SK-N-SH (cell line): Measurements from ENCODE around the gene DYNLT3. TPM values are rescaled to one million over a fixed set of nuclear protein-coding genes. Genes with fewer than 3 reads are reported as not detected.

ENCODE experiments used
- CTCF ChIA-PET: fragments of 300-600, 350-600 bp; formaldehyde crosslinking; extraction: SDS; loops from one replicate; lab custom pipeline; 2021; lab: Yijun Ruan, JAX
- POLR2A ChIA-PET: fragments of 350-600 bp; sonication (Branson Sonifier 250); formaldehyde crosslinking; extraction: SDS; loops from one replicate; lab custom pipeline; 2020; ENCODE audit warnings: antibody characterized with exemption, inconsistent platforms; lab: Yijun Ruan, JAX
- DNase-seq: peaks from one replicate; pipeline ENCODE4 v3.0.0; 2012
- H2AFZ ChIP-seq: fragments of 200-600 bp; sonication (generic); 2 replicates; pipeline ENCODE4 v1.8.1; 2016; ENCODE audit warnings: antibody characterized with exemption, mild to moderate bottlenecking, low read depth
- H3F3A ChIP-seq: fragments of 200-600 bp; sonication (generic); replicated peaks from 2 replicates; pipeline ENCODE3; 2016; ENCODE audit warnings: antibody characterized with exemption, mild to moderate bottlenecking; ENCODE audit not compliant: insufficient read depth
- H3K27ac ChIP-seq, 2 experiments: fragments of 200-500 bp in 1 of 2; fragments of 200-600 bp in 1 of 2; sonication (Bioruptor generic) in 1 of 2; sonication (generic), shearing (Covaris generic) in 1 of 2; 2 replicates each; pipeline versions ENCODE4 v1.5.1 to v1.6.1; 2014 to 2016; ENCODE audit warnings: low read depth in 2 of 2, inconsistent platforms in 1 of 2, low read length in 1 of 2, mild to moderate bottlenecking in 1 of 2, mixed read lengths in 1 of 2
- H3K27me3 ChIP-seq: fragments of 200-600 bp; sonication (generic), shearing (Covaris generic); 2 replicates; pipeline ENCODE4 v1.6.1; 2016; ENCODE audit warnings: mixed run types; ENCODE audit not compliant: insufficient read depth
- H3K36me3 ChIP-seq, 2 experiments: fragments of 200-500 bp in 1 of 2; fragments of 200-600 bp in 1 of 2; sonication (Bioruptor generic) in 1 of 2; sonication (generic) in 1 of 2; replicated peaks in 1 of 2; 2 replicates each; pipeline versions ENCODE3 to v1.5.1; 2014 to 2016; ENCODE audit warnings: low read length in 1 of 2, mild to moderate bottlenecking in 1 of 2; ENCODE audit not compliant: insufficient read depth in 2 of 2, control insufficient read depth in 1 of 2
- H3K4me1 ChIP-seq, 2 experiments: fragments of 200-500 bp in 1 of 2; fragments of 200-600 bp in 1 of 2; sonication (Bioruptor generic) in 1 of 2; sonication (generic), shearing (Covaris generic) in 1 of 2; 2 replicates each; pipeline versions ENCODE4 v1.5.1 to v1.6.1; 2014 to 2016; ENCODE audit warnings: low read depth in 1 of 2, low read length in 1 of 2, mixed run types in 1 of 2; ENCODE audit not compliant: insufficient read depth in 2 of 2, control insufficient read depth in 1 of 2
- H3K4me2 ChIP-seq: fragments of 200-600 bp; sonication (generic), shearing (Covaris generic); 2 replicates; pipeline ENCODE4 v1.6.1; 2017; ENCODE audit warnings: mixed run types
- H3K4me3 ChIP-seq, 2 experiments: fragments of 200-500 bp in 1 of 2; fragments of 200-600 bp in 1 of 2; sonication (Bioruptor generic) in 1 of 2; sonication (generic), shearing (Covaris generic) in 1 of 2; 2 replicates each; pipeline versions ENCODE4 v1.5.1 to v1.8.1; 2014 to 2016; ENCODE audit warnings: low read depth in 2 of 2, inconsistent platforms in 1 of 2, low read length in 1 of 2, mild to moderate bottlenecking in 1 of 2, mixed read lengths in 1 of 2, moderate library complexity in 1 of 2
- H3K79me2 ChIP-seq: fragments of 200-600 bp; sonication (generic); 2 replicates; pipeline ENCODE4 v1.8.1; 2017; ENCODE audit warnings: mild to moderate bottlenecking; ENCODE audit not compliant: insufficient read depth
- H3K9ac ChIP-seq: fragments of 200-600 bp; sonication (generic); 2 replicates; pipeline ENCODE4 v1.6.1; 2017; ENCODE audit warnings: mixed run types
- H3K9me2 ChIP-seq: fragments of 200-600 bp; sonication (generic); 2 replicates; pipeline ENCODE4 v1.6.1; 2017; ENCODE audit warnings: mixed run types
- H3K9me3 ChIP-seq: fragments of 200-600 bp; sonication (generic); 2 replicates; pipeline ENCODE4 v1.6.1; 2017; ENCODE audit warnings: mixed run types, mild to moderate bottlenecking, moderate library complexity
- H4K20me1 ChIP-seq: fragments of 200-600 bp; sonication (generic); 2 replicates; pipeline ENCODE4 v1.6.1; 2017; ENCODE audit warnings: mild to moderate bottlenecking, mixed run types; ENCODE audit not compliant: insufficient read depth
- CHD2 ChIP-seq: fragments of 150-350 bp; IDR thresholded peaks from 2 replicates; pipeline ENCODE4 v1.6.1; 2018; ENCODE audit warnings: low read length; ENCODE audit not compliant: partially characterized antibody
- CTCF ChIP-seq: fragments of 200-600 bp; sonication (generic); IDR thresholded peaks from 2 replicates; pipeline ENCODE4 v1.6.1; 2017; ENCODE audit warnings: antibody characterized with exemption, mild to moderate bottlenecking, moderate library complexity
- EP300 ChIP-seq, 2 experiments: IDR thresholded peaks; 2 replicates each; pipeline versions ENCODE4 v1.4.0 to v1.6.1; 2012; ENCODE audit warnings: borderline replicate concordance in 1 of 2, low read depth in 1 of 2, low read length in 1 of 2
- FOSL2 ChIP-seq: IDR thresholded peaks from 2 replicates; pipeline ENCODE4 v1.4.0; 2012; ENCODE audit warnings: low read depth, mild to moderate bottlenecking, moderate library complexity, borderline replicate concordance
- GABPA ChIP-seq: IDR thresholded peaks from 2 replicates; pipeline ENCODE4 v1.4.0; 2012; ENCODE audit warnings: low read depth, mild to moderate bottlenecking
- GATA2 ChIP-seq: sonication (generic); formaldehyde crosslinking; IDR thresholded peaks from 2 replicates; pipeline ENCODE4 v1.5.0; 2020; ENCODE audit warnings: mild to moderate bottlenecking, missing genetic modification reagents
- IRF3 ChIP-seq: fragments of 150-350 bp; IDR thresholded peaks from 2 replicates; pipeline ENCODE4 v1.6.1; 2016; ENCODE audit warnings: mild to moderate bottlenecking, low read depth, low read length
- MAX ChIP-seq: IDR thresholded peaks from 2 replicates; pipeline ENCODE4 v1.4.0; 2012; ENCODE audit warnings: low read depth
- MEF2A ChIP-seq: IDR thresholded peaks from 2 replicates; pipeline ENCODE4 v1.4.0; 2012; ENCODE audit warnings: low read depth, borderline replicate concordance
- NFIC ChIP-seq: IDR thresholded peaks from 2 replicates; pipeline ENCODE4 v1.4.0; 2012; ENCODE audit warnings: borderline replicate concordance
- RAD21 ChIP-seq: IDR thresholded peaks from 2 replicates; pipeline ENCODE4 v1.6.1; 2012; ENCODE audit warnings: mild to moderate bottlenecking, low read length
- RCOR1 ChIP-seq: fragments of 150-350 bp; IDR thresholded peaks from 2 replicates; pipeline ENCODE4 v1.6.1; 2017; ENCODE audit warnings: antibody characterized with exemption, low read length
- TCF12 ChIP-seq: IDR thresholded peaks from 2 replicates; pipeline ENCODE4 v1.4.0; 2012
- TEAD4 ChIP-seq: IDR thresholded peaks from 2 replicates; pipeline ENCODE4 v1.4.0; 2012; ENCODE audit warnings: mild to moderate bottlenecking, borderline replicate concordance; ENCODE audit not compliant: insufficient read depth
- USF1 ChIP-seq: IDR thresholded peaks from 2 replicates; pipeline ENCODE4 v1.4.0; 2012; ENCODE audit warnings: low read depth, borderline replicate concordance
- USF2 ChIP-seq: fragments of 150-350 bp; IDR thresholded peaks from 2 replicates; pipeline ENCODE4 v1.6.1; 2017; ENCODE audit warnings: antibody characterized with exemption, low read length, low read depth, borderline replicate concordance
- ZBTB33 ChIP-seq: IDR thresholded peaks from 2 replicates; pipeline ENCODE4 v1.4.0; 2012; ENCODE audit warnings: low read depth, borderline replicate concordance
- WGBS: methylation state at CpG from one replicate; pipeline ENCODE4 v1.1.6; 2017; ENCODE audit warnings: low lambda C conversion rate; 5-methylcytosine and 5-hydroxymethylcytosine counted together
- polyA plus RNA-seq, 3 experiments: library from polyadenylated mRNA; depleted of rRNA; stranded (reverse); fragments of >200 nt; gene quantifications; 2 replicates each; pipeline ENCODE4 v1.2.3, GENCODE V29; 2012

The DYNLT3 gene
- polyA plus RNA-seq, 1 of the 3 experiments (the other 2 are of a cell fraction) = 7.3 TPM

GRCh38 chrX:37803057-37803456 is 44.3 kb downstream of the DYNLT3 start:
- H3K4me1 ChIP-seq = no peaks in the 10 kb centered on the region
- CTCF ChIA-PET = interaction anchor here (1.0 to 2.0 kb wide), 3 partner anchors 11 to 24 kb away, joined by 3 to 5 read pairs (median 3); no protein-coding TSS in a partner anchor
- H3F3A ChIP-seq = no peaks in the 10 kb centered on the region
- no peak overlapping the region for H3K27ac ChIP-seq
- WGBS = 4% methylated on average over 2 of the region's 2 CpGs
- no peak overlapping the region for H3K4me3 ChIP-seq
- peaks cover 8% of the 10 kb centered on the region; the same call in 1 of the 2 replicates for H3K27me3 ChIP-seq
- POLR2A ChIA-PET = no interaction called here
- H3K4me2 ChIP-seq = no peak overlapping the region
- no peaks in the 10 kb centered on the region for H3K79me2 ChIP-seq
- no peaks in the 10 kb centered on the region for H3K9me2 ChIP-seq
- H3K36me3 ChIP-seq = no peaks in the 10 kb centered on the region
- no peaks in the 10 kb centered on the region for H4K20me1 ChIP-seq
- DNase-seq = no peak
- TF ChIP-seq NFIC (no peak), TCF12 (no peak), ZBTB33 (no peak), MAX (no peak), EP300 (IDR thresholded peaks at IDR 0.05; ENCODE audit: borderline replicate concordance in 1 of 2, low read depth in 1 of 2, low read length in 1 of 2) (no peak), FOSL2 (no peak), MEF2A (no peak), GABPA (no peak), RCOR1 (no peak), CHD2 (no peak), GATA2 (CRISPR knock-in tag) (no peak)
- H2AFZ ChIP-seq = no peak overlapping the region
- H3K9ac ChIP-seq = no peak overlapping the region
- H3K9me3 ChIP-seq = no peaks in the 10 kb centered on the region

GRCh38 chrX:37802028-37802427 is 45.3 kb downstream of the DYNLT3 start:
- Histone ChIP-seq H3K9me3 (no peaks in the 10 kb centered on the region), H3K9me2 (no peaks in the 10 kb centered on the region), H3K4me1 (no peaks in the 10 kb centered on the region), H3K79me2 (no peaks in the 10 kb centered on the region), H4K20me1 (no peaks in the 10 kb centered on the region), H3K9ac (no peak overlapping the region), H3K36me3 (no peaks in the 10 kb centered on the region), H3K4me3 (no peak overlapping the region), H2AFZ (no peak overlapping the region), H3F3A (no peaks in the 10 kb centered on the region), H3K4me2 (no peak overlapping the region), H3K27ac (no peak overlapping the region), H3K27me3 (peaks cover 8% of the 10 kb centered on the region; the same call in 1 of the 2 replicates)
- no peak for DNase-seq
- CTCF ChIA-PET = interaction anchor here (0.9 to 2.0 kb wide), 2 partner anchors 17 to 23 kb away, joined by 3 to 5 read pairs; no protein-coding TSS in a partner anchor
- POLR2A ChIA-PET = no interaction called here
- TF ChIP-seq TEAD4 (no peak), ZBTB33 (no peak), RAD21 (no peak), MEF2A (no peak), USF2 (no peak), USF1 (no peak), IRF3 (no peak), MAX (no peak), RCOR1 (no peak), FOSL2 (no peak), GATA2 (CRISPR knock-in tag) (no peak), CTCF (no peak)
